Left ventricle myocardium inferior (tissue), 1 donor: ENCODE measurements around the gene BOK. TPM values are rescaled to one million over a fixed set of nuclear protein-coding genes. Genes with fewer than 3 reads are reported as not detected.

Experiments used
- DNase-seq: peaks from one replicate; pipeline ENCODE4 v3.0.0-alpha.2; 2020
- H3K27ac ChIP-seq: fragments of 200-600 bp; replicated peaks from 2 replicates; pipeline ENCODE4 v1.8.0; 2021
- H3K27me3 ChIP-seq: fragments of 200-600 bp; 2 replicates; pipeline ENCODE4 v1.8.0; 2021; ENCODE audit warnings: low read depth
- H3K36me3 ChIP-seq: fragments of 200-600 bp; 2 replicates; pipeline ENCODE4 v1.8.0; 2021
- H3K4me1 ChIP-seq: fragments of 200-600 bp; 2 replicates; pipeline ENCODE4 v1.8.0; 2021
- H3K4me3 ChIP-seq: fragments of 200-600 bp; 2 replicates; pipeline ENCODE4 v1.8.0; 2021; ENCODE audit warnings: mild to moderate bottlenecking, moderate library complexity
- H3K9me3 ChIP-seq: fragments of 200-600 bp; replicated peaks from 2 replicates; pipeline ENCODE4 v1.8.0; 2021
- intact Hi-C: fragments of 100-400 bp; cut with micrococcal nuclease; formaldehyde crosslinking; loops from one replicate; pipeline ENCODE4 v1.11.0; 2022
- total RNA-seq: library from RNA; stranded (reverse); fragmentation: NEBNext Ultra II Directional; extraction: Animal tissue kit (Norgen Biotek cat#: 25700); gene quantifications from one replicate; pipeline ENCODE4 v1.2.1, GENCODE V29; 2021
- TF ChIP-seq, protein P1 (sequence below): fragments of 200-600 bp; IDR thresholded peaks from 2 replicates; pipeline ENCODE4 v1.8.0; 2021; ENCODE audit warnings: antibody characterized with exemption, mild to moderate bottlenecking, borderline replicate concordance
- donor health status: DM: no; HTN: yes; CAD: no; lungs with severe emphysema.

The BOK gene
- total RNA-seq, 1 donor from 2014 or later, result 2.4 TPM

DNA sequence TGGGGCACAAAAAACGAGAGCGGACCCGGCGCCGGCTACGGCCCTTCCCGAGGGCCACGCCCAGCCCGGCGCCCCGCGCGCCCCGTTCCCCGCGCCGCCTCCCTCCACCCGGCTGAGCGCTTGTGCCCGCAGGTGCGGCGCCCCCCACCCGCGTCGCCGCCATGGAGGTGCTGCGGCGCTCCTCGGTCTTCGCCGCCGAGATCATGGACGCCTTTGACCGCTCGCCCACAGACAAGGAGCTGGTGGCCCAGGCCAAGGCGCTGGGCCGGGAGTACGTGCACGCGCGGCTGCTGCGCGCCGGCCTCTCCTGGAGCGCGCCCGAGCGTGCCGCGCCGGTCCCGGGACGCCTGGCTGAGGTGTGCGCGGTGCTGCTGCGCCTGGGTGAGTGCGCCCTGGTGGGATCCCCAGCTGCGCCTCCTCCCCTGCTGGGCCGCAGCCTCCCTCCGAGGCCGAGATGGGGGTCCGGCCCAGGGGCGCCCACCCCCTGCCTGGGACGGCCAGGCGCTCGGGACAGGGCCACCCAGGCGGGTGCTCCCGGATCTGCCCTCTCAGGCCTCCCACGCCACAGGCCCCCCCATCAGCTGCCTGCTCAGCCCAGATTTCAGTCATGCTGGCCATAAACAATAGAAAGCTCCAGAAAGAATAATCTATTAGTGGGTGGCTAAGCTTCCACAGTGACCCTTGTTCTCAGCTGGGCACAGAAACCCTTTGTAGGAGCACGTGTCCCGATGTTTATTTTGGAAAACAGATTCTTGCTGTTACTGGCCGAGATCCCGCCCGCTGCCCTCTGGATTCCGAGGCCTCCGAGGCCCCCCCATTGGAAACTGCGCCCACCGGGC lies 997 bp downstream of the BOK start:
- H3K27me3 ChIP-seq, result peaks cover 39% of the 10 kb centered on the region
- no peaks in the 10 kb centered on the region for H3K36me3 ChIP-seq
- no peak for DNase-seq
- peak overlapping the region; percentile 87 for H3K27ac ChIP-seq
- peaks cover 21% of the 10 kb centered on the region for H3K9me3 ChIP-seq
- H3K4me3 ChIP-seq, result peak overlapping the region; percentile 75
- peaks cover 63% of the 10 kb centered on the region for H3K4me1 ChIP-seq
- TF ChIP-seq, protein P1, sequence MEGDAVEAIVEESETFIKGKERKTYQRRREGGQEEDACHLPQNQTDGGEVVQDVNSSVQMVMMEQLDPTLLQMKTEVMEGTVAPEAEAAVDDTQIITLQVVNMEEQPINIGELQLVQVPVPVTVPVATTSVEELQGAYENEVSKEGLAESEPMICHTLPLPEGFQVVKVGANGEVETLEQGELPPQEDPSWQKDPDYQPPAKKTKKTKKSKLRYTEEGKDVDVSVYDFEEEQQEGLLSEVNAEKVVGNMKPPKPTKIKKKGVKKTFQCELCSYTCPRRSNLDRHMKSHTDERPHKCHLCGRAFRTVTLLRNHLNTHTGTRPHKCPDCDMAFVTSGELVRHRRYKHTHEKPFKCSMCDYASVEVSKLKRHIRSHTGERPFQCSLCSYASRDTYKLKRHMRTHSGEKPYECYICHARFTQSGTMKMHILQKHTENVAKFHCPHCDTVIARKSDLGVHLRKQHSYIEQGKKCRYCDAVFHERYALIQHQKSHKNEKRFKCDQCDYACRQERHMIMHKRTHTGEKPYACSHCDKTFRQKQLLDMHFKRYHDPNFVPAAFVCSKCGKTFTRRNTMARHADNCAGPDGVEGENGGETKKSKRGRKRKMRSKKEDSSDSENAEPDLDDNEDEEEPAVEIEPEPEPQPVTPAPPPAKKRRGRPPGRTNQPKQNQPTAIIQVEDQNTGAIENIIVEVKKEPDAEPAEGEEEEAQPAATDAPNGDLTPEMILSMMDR, result no peak
- intact Hi-C loops, result no loop called here

- TF ChIP-seq, protein P1, result no peak
- H3K36me3 ChIP-seq, result no peaks in the 10 kb centered on the region
- no peak for DNase-seq
- intact Hi-C loops, result no loop called here
- H3K9me3 ChIP-seq, result peaks cover 21% of the 10 kb centered on the region
- peaks cover 63% of the 10 kb centered on the region for H3K4me1 ChIP-seq
- H3K27me3 ChIP-seq, result peaks cover 39% of the 10 kb centered on the region
- peak overlapping the region; percentile 75 for H3K4me3 ChIP-seq
- H3K27ac ChIP-seq, result no peak overlapping the region
These were observed 1.8 kb downstream of the BOK start for GRCh38 chr2:241560162-241560882.

DNA sequence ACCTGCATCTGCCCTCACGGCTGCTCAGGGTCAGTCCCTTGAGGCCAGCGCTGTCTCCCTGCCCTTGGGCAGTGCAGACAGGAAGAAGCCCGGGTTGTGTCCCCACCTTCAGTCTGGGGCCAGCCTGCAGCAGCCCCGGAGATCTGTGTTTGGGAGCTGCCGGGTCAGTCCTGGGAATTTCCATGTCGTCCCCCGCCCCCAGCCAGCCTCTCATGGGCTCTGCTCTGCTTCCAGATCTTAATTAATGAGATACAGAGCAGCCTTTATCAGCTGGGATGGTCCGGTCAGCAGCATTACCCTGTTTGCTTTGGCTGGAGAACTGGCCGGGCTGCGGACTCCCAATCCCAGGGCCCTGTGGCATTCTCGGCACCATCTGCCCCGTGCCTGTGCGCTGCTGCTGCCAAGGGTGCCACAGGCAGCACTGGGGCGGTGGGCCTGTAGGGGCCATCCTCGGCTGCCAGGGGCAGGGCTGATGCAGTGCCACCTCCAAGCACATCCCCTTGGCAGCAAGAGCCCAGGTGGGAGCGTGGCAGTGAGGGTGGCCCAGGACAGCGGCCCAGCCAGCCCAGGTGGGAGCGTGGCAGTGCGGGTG lies 2.4 kb downstream of the BOK start:
- Histone ChIP-seq H3K4me3 (peak overlapping the region; percentile 75), H3K27ac (no peak overlapping the region), H3K36me3 (no peaks in the 10 kb centered on the region), H3K4me1 (peaks cover 63% of the 10 kb centered on the region), H3K27me3 (peaks cover 34% of the 10 kb centered on the region), H3K9me3 (peaks cover 16% of the 10 kb centered on the region)
- DNase-seq, result no peak
- TF ChIP-seq, protein P1, result no peak
- intact Hi-C loops, result no loop called here

DNA sequence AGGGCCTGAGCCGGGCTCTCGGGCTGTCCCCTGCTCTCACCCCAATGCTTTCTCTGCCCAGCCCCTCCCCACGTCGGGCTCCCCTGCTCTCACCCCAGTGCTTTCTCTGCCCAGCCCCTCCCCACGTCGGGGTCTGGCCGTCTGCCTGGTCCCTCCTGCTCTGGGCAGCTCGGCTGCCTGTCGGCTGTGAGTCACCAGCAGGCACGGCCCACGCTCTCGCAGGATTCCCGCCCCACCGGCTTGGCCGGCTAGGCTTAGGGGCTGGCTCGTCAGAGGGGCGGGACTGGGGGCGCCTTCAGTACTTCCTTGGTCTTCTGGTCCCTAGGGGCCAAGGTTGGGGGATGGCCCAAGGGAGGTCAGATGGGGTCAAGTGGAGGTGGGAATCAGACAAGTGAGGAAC lies 3.3 kb downstream of the BOK start:
- H3K27me3 ChIP-seq, result peaks cover 32% of the 10 kb centered on the region
- TF ChIP-seq, protein P1, result no peak
- H3K36me3 ChIP-seq, result no peaks in the 10 kb centered on the region
- H3K4me1 ChIP-seq, result peaks cover 63% of the 10 kb centered on the region
- no peak for DNase-seq
- no peak overlapping the region for H3K27ac ChIP-seq
- intact Hi-C loops, result no loop called here
- no peak overlapping the region for H3K4me3 ChIP-seq
- H3K9me3 ChIP-seq, result peaks cover 8% of the 10 kb centered on the region

- no peak for DNase-seq
- intact Hi-C loops, result no loop called here
These were observed 3.8 kb downstream of the BOK start for GRCh38 chr2:241562269-241562891.

More at GRCh38 chr2:241562269-241562891, 3.8 kb downstream of the BOK start:
- Histone ChIP-seq H3K27me3 (peaks cover 27% of the 10 kb centered on the region), H3K4me3 (no peak overlapping the region), H3K36me3 (no peaks in the 10 kb centered on the region), H3K27ac (no peak overlapping the region), H3K4me1 (peaks cover 63% of the 10 kb centered on the region), H3K9me3 (peaks cover 2% of the 10 kb centered on the region)
- TF ChIP-seq, protein P1, result no peak
